ENCODE data around the gene FNDC3B. TPM values are rescaled to one million over a fixed set of nuclear protein-coding genes. Genes with fewer than 3 reads are reported as not detected.
A peak's percentile ranks its signal among the peaks of the same experiment; 100 is the strongest.

The FNDC3B gene
- total RNA-seq, 2 experiments from 2014 or later: 9.2 to 13.5 TPM

DNA sequence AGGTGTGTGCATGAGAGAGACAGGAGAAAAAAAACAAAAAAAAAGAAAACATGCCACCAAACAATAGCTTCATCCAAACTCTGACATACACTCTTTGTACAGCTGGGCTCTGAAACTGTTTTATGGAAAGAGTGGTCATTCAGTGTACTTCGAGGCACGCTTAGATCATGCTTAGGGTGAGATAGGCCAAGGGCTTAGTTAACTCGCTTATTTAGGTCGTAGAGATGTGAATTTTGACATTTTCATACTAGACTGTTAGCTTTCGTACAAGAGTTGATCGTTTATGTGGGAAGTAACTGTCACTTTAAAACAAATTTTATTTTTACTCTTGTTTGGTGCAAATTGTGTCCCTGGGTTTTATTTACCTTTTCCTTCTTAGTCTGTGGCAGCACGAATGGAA lies 242.5 kb downstream of the FNDC3B start:
- intact Hi-C loops (cut with micrococcal nuclease): no loop called here
- peaks cover 5% of the 10 kb centered on the region for H3K36me3 Mint-ChIP-seq (ENCODE audit: low read depth)
- no peaks in the 10 kb centered on the region for H3K27me3 Mint-ChIP-seq (ENCODE audit: low read depth)
- no peak overlapping the region for H3K27ac Mint-ChIP-seq
- CTCF ChIA-PET: interaction anchor here (0.7 kb wide), 1 partner anchor 359 kb away, joined by 3 read pairs; no protein-coding TSS in a partner anchor
- DNase-seq: no peak
- H3K9me3 Mint-ChIP-seq: no peaks in the 10 kb centered on the region
- H3K4me1 Mint-ChIP-seq (ENCODE audit: low read depth): no peaks in the 10 kb centered on the region
- no peak overlapping the region for H3K4me3 Mint-ChIP-seq

DNA sequence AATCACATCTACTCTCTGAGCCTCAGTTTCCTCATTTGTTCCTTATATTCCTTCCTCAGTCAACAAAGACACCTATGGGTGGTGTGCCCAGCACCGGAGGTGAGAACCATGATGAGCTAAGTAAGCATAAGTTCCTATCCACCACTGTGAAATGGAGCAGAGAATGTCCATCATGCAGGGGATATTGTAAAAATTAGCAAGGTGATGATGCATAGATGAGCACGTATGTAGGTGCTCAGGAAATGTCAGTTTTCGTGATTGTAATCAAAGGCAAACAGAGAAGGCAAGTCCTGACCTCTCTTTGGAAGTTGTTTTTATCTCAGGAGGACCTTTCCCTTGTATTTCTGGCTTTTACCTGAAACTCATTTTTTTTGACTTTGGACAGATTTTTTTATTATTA lies 243.5 kb downstream of the FNDC3B start:
- intact Hi-C loops (cut with micrococcal nuclease): no loop called here
- Mint-ChIP-seq H3K27ac (no peak overlapping the region), H3K36me3 (ENCODE audit: low read depth) (peaks cover 6% of the 10 kb centered on the region), H3K4me1 (ENCODE audit: low read depth) (no peaks in the 10 kb centered on the region), H3K27me3 (ENCODE audit: low read depth) (no peaks in the 10 kb centered on the region), H3K4me3 (no peak overlapping the region), H3K9me3 (no peaks in the 10 kb centered on the region)
- CTCF ChIA-PET: no interaction called here
- DNase-seq: no peak

DNA sequence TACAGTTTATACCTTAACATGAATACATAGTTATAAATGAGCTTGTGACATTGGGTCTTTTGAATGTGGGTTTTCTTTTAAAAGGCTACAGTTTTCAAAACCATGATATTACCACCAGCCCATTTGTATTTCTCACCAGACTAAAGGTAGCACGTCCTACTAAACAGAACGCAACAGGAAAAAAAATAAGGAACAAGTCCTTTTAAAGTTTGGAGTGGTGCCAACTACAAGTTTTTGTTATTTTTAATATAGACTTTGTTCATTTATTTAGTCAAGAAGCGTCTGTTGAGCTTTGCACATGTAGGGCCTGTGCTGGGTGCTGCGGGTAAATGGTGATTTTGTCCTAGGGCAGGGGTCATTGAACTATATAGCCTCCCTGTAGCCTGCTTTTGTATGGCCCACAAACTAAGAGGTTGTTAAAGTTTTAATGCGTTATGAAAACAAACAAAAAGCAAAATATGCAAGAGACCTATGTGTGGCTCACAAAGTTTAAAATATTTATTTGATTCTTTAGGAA lies 244.5 kb downstream of the FNDC3B start:
- intact Hi-C loops (cut with micrococcal nuclease): no loop called here
- H3K4me3 Mint-ChIP-seq: no peak overlapping the region
- H3K4me1 Mint-ChIP-seq (ENCODE audit: low read depth): no peaks in the 10 kb centered on the region
- H3K27me3 Mint-ChIP-seq (ENCODE audit: low read depth): no peaks in the 10 kb centered on the region
- no peaks in the 10 kb centered on the region for H3K9me3 Mint-ChIP-seq
- DNase-seq: no peak
- H3K27ac Mint-ChIP-seq: no peak overlapping the region
- CTCF ChIA-PET: no interaction called here
- H3K36me3 Mint-ChIP-seq (ENCODE audit: low read depth): peaks cover 6% of the 10 kb centered on the region

DNA sequence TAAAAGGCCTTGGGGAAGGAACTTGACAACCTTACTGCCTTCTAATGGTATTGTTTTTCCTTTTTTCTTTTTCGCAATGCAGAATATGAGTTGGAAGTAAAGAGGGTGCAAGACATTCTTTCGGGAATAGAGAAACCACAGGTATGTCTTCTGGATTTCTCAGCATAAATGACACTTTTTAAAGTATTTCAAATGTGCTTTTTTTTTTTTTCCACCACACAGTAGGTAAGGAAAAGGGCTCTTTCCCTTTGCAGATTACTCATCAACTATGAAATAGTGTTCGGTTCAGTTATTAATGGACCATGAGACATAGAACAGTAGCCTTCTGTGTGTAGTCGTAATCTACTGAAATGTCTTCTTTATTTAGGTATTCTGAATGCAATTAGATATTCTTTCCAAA lies 246.5 kb downstream of the FNDC3B start:
- Mint-ChIP-seq H3K36me3 (ENCODE audit: low read depth) (peaks cover 8% of the 10 kb centered on the region), H3K4me3 (no peak overlapping the region), H3K4me1 (ENCODE audit: low read depth) (no peaks in the 10 kb centered on the region), H3K27ac (no peak overlapping the region), H3K9me3 (no peaks in the 10 kb centered on the region), H3K27me3 (ENCODE audit: low read depth) (no peaks in the 10 kb centered on the region)
- intact Hi-C loops (cut with micrococcal nuclease): no loop called here
- no peak for DNase-seq
- CTCF ChIA-PET: no interaction called here

DNA sequence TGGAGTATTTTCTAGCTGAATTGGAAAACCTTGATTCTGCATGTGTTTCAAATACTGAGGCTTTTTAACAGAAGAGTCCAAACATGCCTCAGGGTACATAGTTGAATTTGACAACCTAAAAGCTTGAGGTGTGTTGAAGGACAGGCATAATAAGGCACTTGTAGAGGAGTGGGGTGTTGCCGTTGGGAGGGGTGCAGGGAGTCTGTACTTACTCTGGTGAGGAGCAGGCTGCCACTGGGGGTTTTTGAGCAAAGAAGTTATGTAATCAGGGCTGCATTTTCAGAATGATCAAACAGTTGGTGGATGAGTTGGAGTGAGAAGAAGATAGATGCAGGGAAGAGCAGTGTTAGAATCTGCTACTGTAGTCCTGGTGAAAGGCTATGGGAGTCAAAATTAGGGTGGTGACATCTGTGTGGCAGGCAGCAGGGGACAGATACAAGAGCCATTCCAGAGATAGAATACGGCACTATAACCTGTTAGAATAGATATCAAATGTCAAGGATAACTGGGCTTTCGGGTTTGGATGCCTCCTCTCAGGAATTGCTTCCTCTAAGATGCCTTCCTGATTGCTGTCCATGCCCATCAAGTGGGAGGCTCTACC lies 247.3 kb downstream of the FNDC3B start:
- Mint-ChIP-seq H3K27ac (no peak overlapping the region), H3K36me3 (ENCODE audit: low read depth) (peaks cover 8% of the 10 kb centered on the region)
- intact Hi-C loops (cut with micrococcal nuclease): no loop called here

DNA sequence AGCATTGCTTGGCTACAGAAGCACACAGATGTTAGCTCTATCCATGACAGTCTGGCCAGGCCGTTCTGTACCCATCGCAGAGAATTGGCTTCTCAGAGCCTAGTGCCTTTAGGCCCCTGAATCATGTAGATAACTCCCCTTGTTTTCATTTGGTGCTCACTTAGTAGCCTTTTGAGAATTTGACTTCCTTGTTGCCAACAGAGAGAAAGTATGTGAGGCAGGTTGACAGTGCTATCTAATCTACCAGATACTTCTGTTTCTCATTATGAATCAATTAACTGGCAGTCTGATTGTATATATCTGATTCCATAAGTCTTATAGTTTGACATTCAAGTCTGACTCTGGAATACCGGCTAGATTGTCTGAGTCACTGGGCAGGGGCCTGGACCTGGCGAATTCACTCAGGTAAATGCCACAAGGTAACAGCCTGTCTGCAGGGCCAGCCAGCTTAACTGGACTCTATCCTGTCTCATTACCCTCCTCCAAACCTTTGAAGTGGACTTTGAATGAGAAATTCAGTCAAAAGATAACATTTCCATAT lies 248.6 kb downstream of the FNDC3B start:
- peaks cover 7% of the 10 kb centered on the region for H3K36me3 Mint-ChIP-seq (ENCODE audit: low read depth)
- H3K27me3 Mint-ChIP-seq (ENCODE audit: low read depth): no peaks in the 10 kb centered on the region
- H3K4me3 Mint-ChIP-seq: no peak overlapping the region
- H3K9me3 Mint-ChIP-seq: no peaks in the 10 kb centered on the region
- no peak overlapping the region for H3K27ac Mint-ChIP-seq
- CTCF ChIA-PET: interaction anchor here (0.9 kb wide), 1 partner anchor 9 kb away, joined by 3 read pairs; no protein-coding TSS in a partner anchor
- no peaks in the 10 kb centered on the region for H3K4me1 Mint-ChIP-seq (ENCODE audit: low read depth)
- intact Hi-C loops (cut with micrococcal nuclease): no loop called here
- no peak for DNase-seq

More for the DNA sequence above, 247.3 kb downstream of the FNDC3B start:
- H3K9me3 Mint-ChIP-seq: no peaks in the 10 kb centered on the region
- no peak overlapping the region for H3K4me3 Mint-ChIP-seq
- H3K27me3 Mint-ChIP-seq (ENCODE audit: low read depth): no peaks in the 10 kb centered on the region
- no peak for DNase-seq
- no peaks in the 10 kb centered on the region for H3K4me1 Mint-ChIP-seq (ENCODE audit: low read depth)
- CTCF ChIA-PET: no interaction called here

DNA sequence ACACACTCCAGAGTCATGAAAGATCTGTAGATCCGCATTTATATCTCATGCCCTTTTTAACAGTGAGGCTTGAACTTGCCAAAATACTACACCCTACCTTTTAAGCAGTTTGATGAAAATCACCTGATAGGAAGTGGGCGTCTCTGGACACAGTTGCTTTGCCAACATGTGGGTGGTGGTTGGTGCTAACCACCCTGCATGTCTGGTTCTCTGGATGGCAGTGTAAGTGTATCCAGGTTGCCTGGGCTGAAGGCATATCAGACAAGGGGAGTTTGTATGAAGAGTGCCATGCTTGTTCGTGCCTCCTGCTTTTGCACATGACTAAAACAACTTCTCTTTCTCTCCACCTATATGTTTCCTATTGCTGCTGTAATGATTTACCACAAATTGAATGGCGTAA lies 249.3 kb downstream of the FNDC3B start:
- Mint-ChIP-seq H3K27me3 (ENCODE audit: low read depth) (no peaks in the 10 kb centered on the region), H3K27ac (no peak overlapping the region), H3K9me3 (no peaks in the 10 kb centered on the region), H3K4me3 (no peak overlapping the region), H3K4me1 (ENCODE audit: low read depth) (no peaks in the 10 kb centered on the region), H3K36me3 (ENCODE audit: low read depth) (peaks cover 8% of the 10 kb centered on the region)
- no peak for DNase-seq
- intact Hi-C loops (cut with micrococcal nuclease): no loop called here
- CTCF ChIA-PET: interaction anchor here (0.9 kb wide), 1 partner anchor 8 kb away, joined by 3 read pairs; no protein-coding TSS in a partner anchor

DNA sequence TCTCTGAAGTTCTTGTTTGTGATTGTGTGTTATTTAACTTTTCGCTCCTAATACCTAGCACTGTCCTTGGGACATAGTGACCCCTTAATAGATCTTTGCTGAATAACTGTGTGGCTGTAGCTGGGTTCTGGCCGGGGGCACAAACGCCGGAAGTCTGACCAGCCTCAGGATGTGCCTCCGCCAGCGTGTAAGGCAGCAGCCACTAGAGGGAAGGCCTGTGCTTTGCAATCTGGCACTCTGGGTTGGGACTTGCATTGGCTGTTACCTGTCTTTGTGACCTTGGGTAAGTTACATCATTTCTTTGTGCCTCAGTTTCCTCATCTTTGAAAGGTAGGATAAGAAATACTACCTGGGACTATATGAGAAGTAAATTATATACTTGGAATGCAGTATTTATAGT lies 250.2 kb downstream of the FNDC3B start:
- Mint-ChIP-seq H3K9me3 (no peaks in the 10 kb centered on the region), H3K36me3 (ENCODE audit: low read depth) (peaks cover 8% of the 10 kb centered on the region), H3K4me3 (no peak overlapping the region), H3K4me1 (ENCODE audit: low read depth) (no peaks in the 10 kb centered on the region), H3K27me3 (ENCODE audit: low read depth) (no peaks in the 10 kb centered on the region), H3K27ac (no peak overlapping the region)
- CTCF ChIA-PET: no interaction called here
- intact Hi-C loops (cut with micrococcal nuclease): no loop called here
- peak; percentile 14 for DNase-seq

DNA sequence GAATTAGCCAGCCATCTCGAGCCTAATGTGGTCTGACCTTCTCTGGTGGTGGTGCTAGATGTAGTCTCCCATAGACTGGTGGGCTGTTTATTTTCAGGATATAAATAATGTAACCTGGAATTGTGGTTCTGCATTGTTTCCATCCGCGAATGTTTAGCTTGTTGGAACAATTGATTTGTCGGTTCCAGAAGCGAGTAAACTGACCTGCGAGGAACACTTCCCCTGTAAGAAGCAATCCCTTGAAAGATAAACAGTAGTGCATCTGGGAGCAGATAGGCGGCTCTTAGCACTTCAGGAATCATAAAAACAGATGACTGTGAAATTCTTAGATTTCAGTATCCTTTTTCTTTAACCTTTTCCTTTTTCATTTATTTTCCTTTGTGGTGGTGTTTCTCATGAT lies 251.1 kb downstream of the FNDC3B start:
- Mint-ChIP-seq H3K9me3 (no peaks in the 10 kb centered on the region), H3K4me3 (no peak overlapping the region), H3K36me3 (ENCODE audit: low read depth) (peaks cover 8% of the 10 kb centered on the region), H3K27ac (no peak overlapping the region), H3K27me3 (ENCODE audit: low read depth) (no peaks in the 10 kb centered on the region), H3K4me1 (ENCODE audit: low read depth) (no peaks in the 10 kb centered on the region)
- DNase-seq: no peak
- intact Hi-C loops (cut with micrococcal nuclease): no loop called here
- CTCF ChIA-PET: no interaction called here

DNA sequence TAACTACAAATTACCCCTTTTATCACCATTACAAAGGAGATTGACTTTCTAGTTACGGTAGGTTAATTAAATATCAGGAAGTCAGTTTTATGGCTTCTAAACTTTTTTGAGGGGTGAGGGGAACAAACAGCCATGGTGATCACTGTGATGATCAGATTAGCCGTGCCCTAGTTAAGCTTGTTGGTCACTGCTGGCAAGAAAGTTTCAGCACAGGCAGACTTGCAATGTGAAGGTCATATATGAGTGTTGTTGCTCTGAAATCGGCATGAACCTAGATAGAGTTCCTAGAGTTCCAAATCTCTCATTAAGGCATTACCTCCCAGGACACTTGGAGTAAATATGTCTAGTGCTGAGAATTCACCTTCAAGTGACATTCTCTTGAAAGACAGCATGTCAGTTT lies 252.3 kb downstream of the FNDC3B start:
- no peaks in the 10 kb centered on the region for H3K27me3 Mint-ChIP-seq (ENCODE audit: low read depth)
- CTCF ChIA-PET: no interaction called here
- no peaks in the 10 kb centered on the region for H3K4me1 Mint-ChIP-seq (ENCODE audit: low read depth)
- intact Hi-C loops (cut with micrococcal nuclease): no loop called here
- H3K9me3 Mint-ChIP-seq: no peaks in the 10 kb centered on the region
- peaks cover 7% of the 10 kb centered on the region for H3K36me3 Mint-ChIP-seq (ENCODE audit: low read depth)
- no peak for DNase-seq
- no peak overlapping the region for H3K4me3 Mint-ChIP-seq
- H3K27ac Mint-ChIP-seq: no peak overlapping the region

DNA sequence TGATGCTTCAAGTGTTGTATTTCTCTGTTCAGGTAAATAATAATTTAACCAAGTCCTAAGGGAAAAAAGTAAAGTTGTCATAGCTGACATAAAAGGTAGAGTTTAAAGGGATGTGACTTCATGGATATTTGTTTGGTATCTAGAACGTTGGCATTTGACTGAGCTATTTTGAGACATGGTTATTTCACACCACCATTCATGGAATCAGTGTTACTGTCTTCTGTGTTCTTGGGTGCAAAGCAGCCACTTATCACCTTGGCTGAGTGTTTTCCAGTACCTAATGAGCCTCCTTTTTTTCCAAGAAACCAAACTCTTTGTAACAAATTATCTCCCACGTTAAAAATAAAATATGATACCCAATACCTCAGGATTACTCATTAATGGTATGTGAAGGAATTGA lies 253.0 kb downstream of the FNDC3B start:
- intact Hi-C loops (cut with micrococcal nuclease): no loop called here
- no peak overlapping the region for H3K4me3 Mint-ChIP-seq
- DNase-seq: no peak
- CTCF ChIA-PET: interaction anchor here (0.6 kb wide), 1 partner anchor 804 kb away, joined by 3 read pairs; no protein-coding TSS in a partner anchor
- H3K4me1 Mint-ChIP-seq (ENCODE audit: low read depth): no peaks in the 10 kb centered on the region
- peaks cover 5% of the 10 kb centered on the region for H3K36me3 Mint-ChIP-seq (ENCODE audit: low read depth)
- no peaks in the 10 kb centered on the region for H3K27me3 Mint-ChIP-seq (ENCODE audit: low read depth)
- no peak overlapping the region for H3K27ac Mint-ChIP-seq
- H3K9me3 Mint-ChIP-seq: no peaks in the 10 kb centered on the region

DNA sequence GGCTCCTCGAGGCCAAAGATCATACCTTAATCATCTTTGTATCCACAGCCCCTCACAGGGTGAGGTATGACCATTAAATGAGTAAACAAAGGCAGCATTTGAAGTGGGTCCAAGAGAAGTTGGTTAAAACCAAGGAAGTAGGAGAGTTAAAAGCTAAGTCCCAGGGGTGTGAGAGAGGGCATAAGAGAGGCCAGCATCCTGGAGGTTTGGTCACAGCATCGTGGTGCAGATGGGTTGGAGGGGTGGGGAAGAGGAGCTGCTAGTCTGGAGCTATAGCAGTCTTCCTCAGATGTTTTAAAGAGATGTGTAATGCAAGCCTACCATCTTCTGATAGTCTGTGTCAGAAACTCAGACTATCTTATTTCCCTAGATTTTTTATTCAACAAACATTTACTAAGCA lies 253.7 kb downstream of the FNDC3B start:
- CTCF ChIA-PET: no interaction called here
- H3K4me1 Mint-ChIP-seq (ENCODE audit: low read depth): no peaks in the 10 kb centered on the region
- no peak overlapping the region for H3K4me3 Mint-ChIP-seq
- peaks cover 6% of the 10 kb centered on the region for H3K36me3 Mint-ChIP-seq (ENCODE audit: low read depth)
- no peaks in the 10 kb centered on the region for H3K9me3 Mint-ChIP-seq
- no peaks in the 10 kb centered on the region for H3K27me3 Mint-ChIP-seq (ENCODE audit: low read depth)
- DNase-seq: no peak
- intact Hi-C loops (cut with micrococcal nuclease): no loop called here
- no peak overlapping the region for H3K27ac Mint-ChIP-seq

DNA sequence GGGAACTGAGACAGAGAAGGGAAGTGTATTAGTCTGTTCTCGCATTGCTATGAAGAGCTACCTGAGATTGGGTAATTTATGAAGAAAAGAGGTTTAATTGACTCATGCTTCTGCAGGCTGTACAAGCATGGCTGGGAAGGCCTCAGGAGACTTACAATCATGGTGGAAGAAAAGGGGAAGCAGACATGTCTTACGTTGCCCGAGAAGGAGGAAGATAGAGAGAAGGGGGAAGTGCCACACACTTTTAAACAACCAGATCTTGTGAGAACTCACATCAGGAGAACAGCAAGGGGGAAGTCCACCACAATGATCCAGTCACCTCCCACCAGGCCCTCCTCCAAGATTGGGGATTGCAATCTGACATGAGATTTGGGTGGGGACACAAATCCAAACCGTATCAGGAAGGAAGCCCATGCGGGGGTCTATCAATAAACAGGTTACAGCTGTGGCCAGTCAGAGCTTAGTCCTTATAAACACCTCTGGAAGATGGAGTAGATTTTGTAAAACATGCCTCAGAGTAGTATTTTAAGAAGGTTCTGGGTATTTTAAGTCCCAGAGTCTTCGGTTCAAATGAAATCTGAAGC lies 254.9 kb downstream of the FNDC3B start:
- intact Hi-C loops (cut with micrococcal nuclease): no loop called here
- no peak overlapping the region for H3K27ac Mint-ChIP-seq
- CTCF ChIA-PET: no interaction called here
- peaks cover 8% of the 10 kb centered on the region for H3K36me3 Mint-ChIP-seq (ENCODE audit: low read depth)
- no peak for DNase-seq
- no peaks in the 10 kb centered on the region for H3K27me3 Mint-ChIP-seq (ENCODE audit: low read depth)
- no peaks in the 10 kb centered on the region for H3K9me3 Mint-ChIP-seq
- H3K4me3 Mint-ChIP-seq: no peak overlapping the region
- H3K4me1 Mint-ChIP-seq (ENCODE audit: low read depth): no peaks in the 10 kb centered on the region
